Spinal cord (tissue), 10 donors: ENCODE data around the gene KDELR1. TPM values are rescaled to one million over a fixed set of nuclear protein-coding genes. Genes with fewer than 3 reads are reported as not detected.
A peak's percentile ranks its signal among the peaks of the same experiment; 100 is the strongest.

Experiments
- DNase-seq, 6 donors: peaks; one replicate each; pipeline versions ENCODE4 v3.0.0 to v3.0.0-alpha.2; 2013 to 2015; ENCODE audit warnings: low spot score in 6 of 6, low read depth in 4 of 6
- H3K27ac ChIP-seq: one replicate; pipeline ENCODE4 v1.5.1; 2013; ENCODE audit warnings: low read depth, low read length, control low read depth
- H3K27me3 ChIP-seq: one replicate; pipeline ENCODE4 v1.6.1; 2013; ENCODE audit warnings: low read length; ENCODE audit not compliant: control insufficient read depth, insufficient read depth
- H3K36me3 ChIP-seq: one replicate; pipeline ENCODE4 v1.6.1; 2013; ENCODE audit warnings: low read length; ENCODE audit not compliant: control insufficient read depth, insufficient read depth
- H3K4me1 ChIP-seq: one replicate; pipeline ENCODE4 v1.6.1; 2013; ENCODE audit warnings: low read length; ENCODE audit not compliant: control insufficient read depth, insufficient read depth
- H3K4me3 ChIP-seq: one replicate; pipeline ENCODE4 v1.5.1; 2013; ENCODE audit warnings: low read depth, low read length, control low read depth
- H3K9me3 ChIP-seq: one replicate; pipeline ENCODE4 v1.6.1; 2013; ENCODE audit warnings: low read length; ENCODE audit not compliant: control insufficient read depth, insufficient read depth
- WGBS: methylation state at CpG from one replicate; pipeline ENCODE4 v1.1.5; 2013; ENCODE audit warnings: missing lambda C conversion rate; ENCODE audit not compliant: insufficient coverage; 5-methylcytosine and 5-hydroxymethylcytosine counted together
- polyA plus RNA-seq, 2 donors: library from polyadenylated mRNA; unstranded; fragments of 120-200 nt; gene quantifications; one replicate each; pipeline ENCODE4 v1.2.1, GENCODE V29; 2013; ENCODE audit not compliant: insufficient read length in 2 of 2
- total RNA-seq, 2 donors: library from RNA; depleted of rRNA in 1 of 2; stranded (reverse); fragments of 120-200 nt in 1 of 2; fragments of >200 nt in 1 of 2; gene quantifications; one replicate each; pipeline versions ENCODE4 v1.2.3 to v1.2.4, GENCODE V29; 2013 to 2014
- donor health status: healthy.

Gene KDELR1
- total and polyA plus RNA-seq, 4 donors = 44.6 to 141 (median 106) TPM

DNA sequence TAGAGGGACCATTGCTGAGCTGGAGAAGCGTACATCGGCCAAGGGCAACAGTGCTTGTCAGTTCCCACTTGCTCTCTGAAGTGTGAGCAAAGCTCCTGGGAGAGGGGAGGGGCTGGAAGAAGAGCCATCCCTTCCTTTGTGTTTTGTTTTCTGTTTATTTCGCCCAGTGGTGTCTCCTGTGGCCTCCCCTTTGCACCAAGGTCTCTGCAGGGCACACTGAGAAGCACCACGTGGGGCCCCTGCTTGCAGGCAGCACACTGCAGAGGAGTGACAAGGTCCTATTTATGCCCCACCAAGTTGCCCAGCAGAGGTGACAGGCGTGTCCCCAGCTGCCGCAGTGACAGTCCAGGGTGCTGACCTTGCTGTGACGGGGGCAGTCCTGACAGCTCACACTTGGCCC lies 26.1 kb upstream of the KDELR1 start:
- H3K36me3 ChIP-seq = peaks cover 46% of the 10 kb centered on the region
- peaks cover 6% of the 10 kb centered on the region for H3K27me3 ChIP-seq
- H3K4me1 ChIP-seq = peaks cover 7% of the 10 kb centered on the region
- 73% methylated on average over 7 of the region's 7 CpGs for WGBS
- DNase-seq = no peak
- H3K27ac ChIP-seq = no peak overlapping the region
- no peaks in the 10 kb centered on the region for H3K9me3 ChIP-seq
- H3K4me3 ChIP-seq = no peak overlapping the region

DNA sequence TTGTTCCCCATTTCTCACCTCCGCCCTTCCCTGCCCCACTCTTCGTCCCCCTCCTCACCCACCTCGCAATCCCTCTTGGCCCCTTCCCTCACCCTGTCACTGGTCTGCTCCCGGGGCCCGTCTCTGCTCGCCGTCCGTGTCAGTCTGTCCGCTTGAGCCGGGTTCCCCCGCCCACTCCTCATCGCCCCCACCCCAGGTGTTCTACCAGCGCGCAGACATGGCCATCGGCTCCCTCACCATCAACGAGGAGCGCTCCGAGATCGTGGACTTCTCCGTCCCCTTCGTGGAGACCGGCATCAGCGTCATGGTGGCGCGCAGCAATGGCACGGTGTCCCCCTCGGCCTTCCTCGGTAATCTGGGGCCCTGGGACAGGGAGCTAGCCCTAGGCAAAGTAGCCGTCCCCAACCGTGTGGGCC lies 24.5 kb upstream of the KDELR1 start:
- H3K27ac ChIP-seq = no peak overlapping the region
- H3K4me3 ChIP-seq = no peak overlapping the region
- peaks cover 37% of the 10 kb centered on the region for H3K36me3 ChIP-seq
- no peaks in the 10 kb centered on the region for H3K9me3 ChIP-seq
- H3K4me1 ChIP-seq = peaks cover 7% of the 10 kb centered on the region
- no peak for DNase-seq
- WGBS = 38% methylated on average over 30 of the region's 30 CpGs
- H3K27me3 ChIP-seq = peaks cover 6% of the 10 kb centered on the region

DNA sequence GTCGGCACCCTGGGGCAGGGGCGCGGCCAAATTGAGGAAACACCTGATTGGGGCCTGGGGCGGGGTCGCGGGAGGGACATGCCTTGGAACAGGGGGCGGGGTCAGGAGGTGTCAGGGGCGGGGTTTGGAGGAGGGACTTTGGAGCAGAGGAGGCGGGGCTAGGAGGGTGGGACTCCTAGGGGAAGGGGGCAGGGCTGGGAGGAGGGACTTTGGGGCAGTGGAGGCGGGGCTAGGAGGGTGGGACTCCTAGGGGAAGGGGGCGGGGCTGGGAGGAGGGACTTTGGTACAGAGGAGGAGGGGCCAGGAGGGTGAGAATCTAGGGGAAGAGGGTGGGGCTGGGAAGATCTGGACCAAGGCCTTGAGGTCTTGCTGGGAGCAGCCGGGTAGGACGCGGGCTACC lies 24.0 kb upstream of the KDELR1 start:
- peaks cover 7% of the 10 kb centered on the region for H3K4me1 ChIP-seq
- H3K4me3 ChIP-seq = no peak overlapping the region
- WGBS = 31% methylated on average over 12 of the region's 14 CpGs
- DNase-seq = peak in 2 of 6 donors; percentile 38 to 52
- no peaks in the 10 kb centered on the region for H3K9me3 ChIP-seq
- H3K27ac ChIP-seq = no peak overlapping the region
- H3K36me3 ChIP-seq = peaks cover 36% of the 10 kb centered on the region
- H3K27me3 ChIP-seq = peaks cover 6% of the 10 kb centered on the region

DNA sequence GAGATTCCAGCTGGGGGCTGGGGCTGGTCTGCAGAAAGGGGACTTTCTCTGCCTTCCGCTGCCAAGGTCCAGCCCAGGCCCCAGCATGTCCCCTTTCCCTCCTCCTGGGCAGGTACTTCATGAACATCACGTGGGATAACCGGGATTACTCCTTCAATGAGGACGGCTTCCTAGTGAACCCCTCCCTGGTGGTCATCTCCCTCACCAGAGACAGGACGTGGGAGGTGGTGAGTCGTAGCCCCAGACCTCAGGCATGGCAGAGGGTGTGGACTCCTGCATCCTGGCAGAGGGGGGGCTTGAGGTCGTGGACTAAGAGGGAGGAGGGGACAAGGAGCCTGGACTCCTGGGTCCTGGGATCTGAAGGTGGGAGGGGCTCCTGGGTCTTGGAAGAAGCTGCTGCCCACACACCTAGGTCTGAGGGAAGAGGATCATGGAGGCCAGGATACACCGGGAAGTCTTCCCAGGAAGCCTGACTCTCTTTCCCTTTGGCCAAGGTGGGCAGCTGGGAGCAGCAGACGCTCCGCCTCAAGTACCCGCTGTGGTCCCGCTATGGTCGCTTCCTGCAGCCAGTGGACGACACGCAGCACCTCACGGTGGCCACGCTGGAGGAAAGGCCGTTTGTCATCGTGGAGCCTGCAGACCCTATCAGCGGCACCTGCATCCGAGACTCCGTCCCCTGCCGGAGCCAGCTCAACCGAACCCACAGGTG lies 22.7 kb upstream of the KDELR1 start:
- Histone ChIP-seq H3K36me3 (peaks cover 25% of the 10 kb centered on the region), H3K4me1 (peaks cover 7% of the 10 kb centered on the region), H3K27ac (no peak overlapping the region), H3K4me3 (no peak overlapping the region), H3K27me3 (peaks cover 6% of the 10 kb centered on the region), H3K9me3 (no peaks in the 10 kb centered on the region)
- no peak for DNase-seq
- 45% methylated on average over 21 of the region's 24 CpGs for WGBS

DNA sequence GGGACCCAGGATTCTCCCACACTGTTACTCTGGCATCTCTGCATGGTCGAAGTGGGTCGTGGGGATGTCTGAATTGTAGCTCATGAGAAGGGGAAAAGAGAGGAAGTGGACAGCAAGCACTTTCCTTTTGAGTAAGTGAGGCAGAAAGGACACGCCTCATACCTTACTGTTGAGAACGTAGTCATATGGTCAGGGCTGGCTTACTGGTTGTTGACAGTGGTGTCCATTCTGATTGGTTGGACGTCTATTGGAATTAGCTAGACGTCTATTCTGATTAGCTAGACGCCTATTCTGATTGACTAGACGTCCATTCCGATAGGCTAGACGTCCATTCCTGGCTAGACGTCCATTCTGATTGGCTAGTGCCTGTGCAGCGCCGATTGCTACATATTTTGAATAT lies 14.5 kb upstream of the KDELR1 start:
- Histone ChIP-seq H3K4me1 (peaks cover under 1% of the 10 kb centered on the region), H3K36me3 (peaks cover 8% of the 10 kb centered on the region), H3K9me3 (no peaks in the 10 kb centered on the region), H3K4me3 (no peak overlapping the region), H3K27ac (no peak overlapping the region), H3K27me3 (no peaks in the 10 kb centered on the region)
- no peak for DNase-seq
- WGBS = 87% methylated on average over 13 of the region's 13 CpGs

DNA sequence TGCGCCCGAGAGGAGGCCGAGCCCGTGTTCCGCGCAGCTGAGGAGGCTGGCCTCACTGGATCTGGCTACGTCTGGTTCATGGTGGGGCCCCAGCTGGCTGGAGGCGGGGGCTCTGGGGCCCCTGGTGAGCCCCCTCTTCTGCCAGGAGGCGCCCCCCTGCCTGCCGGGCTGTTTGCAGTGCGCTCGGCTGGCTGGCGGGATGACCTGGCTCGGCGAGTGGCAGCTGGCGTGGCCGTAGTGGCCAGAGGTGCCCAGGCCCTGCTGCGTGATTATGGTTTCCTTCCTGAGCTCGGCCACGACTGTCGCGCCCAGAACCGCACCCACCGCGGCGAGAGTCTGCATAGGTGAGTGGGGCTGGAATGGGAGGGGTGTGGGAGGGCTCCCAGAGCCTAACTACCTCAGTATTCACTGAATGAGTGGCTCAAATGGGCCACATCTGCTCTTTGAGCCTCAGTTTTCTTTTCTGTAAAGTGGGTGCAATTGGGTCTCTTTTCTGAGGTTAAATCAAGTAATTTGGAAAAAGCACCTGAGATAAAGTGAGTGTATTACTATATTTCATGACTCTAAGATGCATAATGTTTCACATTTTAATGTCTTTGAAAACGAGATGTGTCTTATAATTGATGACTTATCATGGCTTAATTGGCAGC lies 13.8 kb upstream of the KDELR1 start:
- H3K36me3 ChIP-seq = peaks cover 10% of the 10 kb centered on the region
- H3K27me3 ChIP-seq = no peaks in the 10 kb centered on the region
- DNase-seq = no peak
- H3K27ac ChIP-seq = no peak overlapping the region
- H3K4me3 ChIP-seq = no peak overlapping the region
- 92% methylated on average over 22 of the region's 27 CpGs for WGBS
- peaks cover 6% of the 10 kb centered on the region for H3K4me1 ChIP-seq
- H3K9me3 ChIP-seq = no peaks in the 10 kb centered on the region

DNA sequence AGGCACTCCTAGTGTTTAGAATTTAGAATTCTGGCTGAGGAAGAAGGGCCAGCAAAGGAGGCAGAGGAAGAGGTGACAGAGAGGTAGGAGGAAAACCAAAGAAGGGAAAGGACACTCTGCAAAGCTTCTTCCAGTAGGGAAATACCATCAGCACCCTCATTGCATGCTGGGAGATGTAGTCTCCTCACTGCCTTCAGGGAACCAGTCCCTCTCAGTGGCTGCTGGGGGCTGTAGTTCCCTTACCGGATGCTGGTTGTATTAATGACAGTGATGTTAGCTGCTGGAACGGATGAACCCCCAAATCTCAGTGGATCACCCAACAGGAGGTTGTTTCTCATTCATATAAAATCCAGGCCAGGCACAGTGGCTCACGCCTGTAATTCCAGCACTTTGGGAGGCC lies 12.3 kb upstream of the KDELR1 start:
- no peaks in the 10 kb centered on the region for H3K27me3 ChIP-seq
- no peak overlapping the region for H3K27ac ChIP-seq
- H3K9me3 ChIP-seq = no peaks in the 10 kb centered on the region
- H3K4me1 ChIP-seq = peaks cover 6% of the 10 kb centered on the region
- WGBS = 40% methylated on average over 1 of the region's 3 CpGs
- DNase-seq = peak in 2 of 6 donors; percentile 76 to 92
- H3K4me3 ChIP-seq = no peak overlapping the region
- H3K36me3 ChIP-seq = peaks cover 14% of the 10 kb centered on the region

DNA sequence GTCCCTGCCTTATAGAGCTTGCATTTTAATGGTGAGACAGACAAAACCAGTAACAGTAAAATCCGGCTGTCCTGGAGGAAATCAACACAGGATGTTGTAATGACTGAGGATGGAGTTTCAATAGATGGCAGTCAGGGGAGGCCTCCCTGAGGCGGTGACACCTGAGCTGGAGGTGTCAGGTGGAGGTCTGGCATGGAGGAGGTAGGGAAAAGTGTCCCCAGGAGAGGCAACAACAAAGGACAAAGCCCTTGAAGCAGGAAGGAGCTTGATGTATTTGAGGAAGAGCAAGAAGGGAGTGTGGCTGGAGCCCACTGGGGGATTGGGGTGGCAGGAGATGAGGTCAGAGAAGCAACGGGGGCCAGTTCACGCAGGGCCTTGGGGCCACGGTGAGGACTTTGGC lies 9.9 kb upstream of the KDELR1 start:
- 92% methylated on average over 4 of the region's 5 CpGs for WGBS
- H3K27me3 ChIP-seq = peaks cover 16% of the 10 kb centered on the region
- H3K4me3 ChIP-seq = no peak overlapping the region
- peaks cover 14% of the 10 kb centered on the region for H3K36me3 ChIP-seq
- H3K27ac ChIP-seq = no peak overlapping the region
- H3K9me3 ChIP-seq = no peaks in the 10 kb centered on the region
- peaks cover 25% of the 10 kb centered on the region for H3K4me1 ChIP-seq
- DNase-seq = no peak

DNA sequence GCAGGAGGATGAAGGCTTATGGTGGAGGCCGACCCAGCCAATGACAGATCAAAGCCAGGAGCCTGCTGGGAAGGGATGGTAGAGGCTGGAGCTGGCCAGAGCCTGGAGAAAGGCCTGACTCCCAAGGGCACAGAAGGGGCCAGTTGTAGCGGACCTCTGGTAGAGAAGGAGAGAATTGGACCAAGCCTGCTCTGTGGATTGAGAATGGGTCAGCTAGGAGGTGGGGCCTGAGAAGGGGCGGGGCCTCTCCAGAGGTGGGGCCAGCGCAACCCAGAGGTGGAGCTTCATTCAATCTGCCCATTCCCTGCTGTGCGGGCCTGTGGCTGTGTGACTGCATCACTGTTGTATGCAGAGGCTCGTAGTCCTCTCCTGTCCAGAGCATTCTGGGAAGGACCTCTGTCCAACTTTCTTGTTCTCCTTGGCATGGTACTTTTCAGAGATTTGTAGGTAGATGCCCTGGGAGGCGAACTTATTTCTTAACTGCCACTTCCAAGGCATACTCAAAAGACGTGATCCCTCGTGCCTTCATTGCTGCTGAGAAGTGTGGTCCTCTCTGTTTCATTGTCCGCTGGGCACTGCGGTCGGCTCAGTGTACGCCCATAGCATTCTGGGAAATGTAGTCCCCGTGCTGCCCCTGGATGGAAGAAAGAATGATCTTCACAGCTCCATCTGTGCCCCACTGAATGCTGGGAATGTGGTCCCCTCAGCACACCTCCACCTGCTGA lies 8.8 kb upstream of the KDELR1 start:
- DNase-seq = peak in 2 of 6 donors; percentile 55 to 77
- Histone ChIP-seq H3K27ac (no peak overlapping the region), H3K4me3 (peak overlapping the region; percentile 18)

More for the DNA sequence above, 8.8 kb upstream of the KDELR1 start:
- peaks cover 13% of the 10 kb centered on the region for H3K36me3 ChIP-seq
- WGBS = 67% methylated on average over 8 of the region's 14 CpGs
- peaks cover 27% of the 10 kb centered on the region for H3K27me3 ChIP-seq
- H3K9me3 ChIP-seq = no peaks in the 10 kb centered on the region
- H3K4me1 ChIP-seq = peaks cover 36% of the 10 kb centered on the region
